NCI-H1105 treated with DMSO at 0.1 percent for 48 hours (cell line): ENCODE data around the gene TEC.

Experiments used
- DNase-seq: peaks from one replicate; lab custom pipeline; 2025; lab: John Stamatoyannopoulos, UW

Gene TEC

DNA sequence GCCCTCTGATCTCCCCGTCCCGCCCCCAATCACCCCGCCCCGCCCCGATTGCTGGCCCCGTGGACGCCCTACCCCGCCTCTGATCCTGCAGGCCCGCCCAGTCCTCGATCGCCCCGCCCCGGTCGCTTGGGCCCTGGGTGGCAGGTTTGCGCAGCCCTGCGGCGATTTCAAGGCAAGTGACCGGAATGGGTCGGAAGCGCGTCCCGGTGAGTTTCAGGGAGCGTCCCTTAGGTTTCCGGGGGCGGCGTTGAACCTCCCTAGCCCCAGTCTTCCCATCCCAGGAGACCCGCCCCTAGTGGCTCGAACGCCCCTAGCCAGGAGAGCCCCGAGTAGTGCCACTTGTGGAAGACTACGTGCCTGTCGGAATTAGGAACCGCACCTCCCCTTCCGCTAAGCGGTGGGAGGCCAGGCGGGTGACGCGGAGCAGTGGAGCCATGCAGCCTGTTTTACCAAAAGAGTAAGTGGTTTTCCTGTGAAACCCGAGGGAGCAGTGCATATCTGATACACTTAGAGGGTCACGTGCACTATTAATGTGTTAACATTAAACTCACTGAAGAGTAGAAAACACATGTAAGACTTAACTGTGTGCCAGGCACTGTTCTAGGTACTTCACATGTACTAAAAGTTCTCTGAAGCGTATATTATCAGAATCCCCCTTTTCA, 354 bp upstream of the TEC start:
- DNase-seq: no peak

DNA sequence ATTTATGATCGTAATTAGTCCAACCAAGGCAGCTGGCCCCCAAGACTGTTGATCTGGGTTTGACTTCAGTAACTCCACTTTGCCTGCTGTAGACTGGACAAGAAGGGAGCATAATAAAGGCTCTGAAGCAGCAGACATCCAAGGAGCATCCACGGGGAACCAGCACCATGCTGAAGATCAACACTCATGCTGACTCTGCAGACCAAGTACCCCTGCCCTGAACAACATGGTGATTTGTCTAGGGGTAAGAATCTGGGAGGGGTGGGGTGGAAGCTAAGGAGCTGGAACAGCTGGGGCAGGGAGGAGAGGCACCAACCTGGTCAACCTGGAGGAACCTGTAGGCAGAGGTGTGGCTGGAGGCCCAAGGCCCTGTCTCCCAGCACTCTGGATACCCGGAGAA, 2.1 kb downstream of the TEC start:
- no peak for DNase-seq

DNA sequence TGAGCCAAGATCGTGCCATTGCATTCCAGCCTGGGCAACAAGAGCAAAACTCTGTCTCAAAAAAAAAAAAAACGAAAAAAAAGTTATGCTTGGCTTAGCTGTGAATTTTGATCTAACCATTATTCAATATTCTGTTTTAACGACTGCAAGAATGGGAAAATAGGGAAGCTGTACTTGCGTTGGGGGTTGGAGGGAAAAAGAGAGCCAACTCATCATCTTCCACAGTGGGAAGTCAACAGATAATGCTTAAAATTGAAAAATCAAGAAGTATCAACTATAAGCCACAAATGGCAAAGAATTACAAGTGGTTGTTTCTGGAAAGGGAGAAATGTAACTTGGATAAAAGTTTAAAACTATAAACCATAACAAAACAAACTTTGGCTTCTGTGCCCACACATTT, 2.9 kb downstream of the TEC start:
- DNase-seq: no peak

DNA sequence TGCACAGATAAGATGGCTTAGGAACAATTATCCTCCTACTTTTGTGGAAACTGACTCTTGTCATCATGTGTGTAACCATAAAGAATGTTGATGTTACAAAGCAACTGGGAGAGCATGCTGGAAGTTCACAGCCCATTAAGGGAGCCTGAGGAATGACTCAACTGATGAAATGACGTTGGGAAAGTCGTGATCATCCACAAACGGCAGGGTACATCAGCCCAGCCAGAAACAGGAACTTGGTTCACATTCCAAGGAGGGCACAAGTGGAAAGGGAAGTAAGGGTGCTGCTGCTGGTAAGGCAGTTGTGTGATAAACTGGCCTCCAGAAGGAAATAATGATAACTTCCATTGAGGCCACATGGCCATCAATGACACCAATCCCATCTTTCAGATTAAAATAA, 6.7 kb downstream of the TEC start:
- DNase-seq: no peak

DNA sequence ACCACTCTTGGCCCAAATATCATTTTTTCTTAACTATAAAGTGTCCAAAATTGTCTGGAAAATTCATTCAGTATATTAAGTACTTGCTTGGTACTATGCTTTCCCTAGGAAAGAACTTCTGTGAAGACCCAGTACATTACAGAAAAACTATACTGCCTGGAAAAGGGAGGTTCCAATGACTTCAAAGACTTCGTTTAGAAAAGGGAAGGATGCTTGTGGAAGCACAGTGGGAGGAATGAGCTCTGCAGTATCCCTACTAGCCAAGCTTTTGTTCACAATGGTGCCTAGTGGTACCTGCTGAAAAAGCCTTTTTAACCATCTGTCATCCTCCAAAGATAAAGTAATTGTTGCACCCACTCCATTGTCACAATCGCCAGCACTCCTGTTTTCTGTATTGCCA, 7.2 kb downstream of the TEC start:
- no peak for DNase-seq

DNA sequence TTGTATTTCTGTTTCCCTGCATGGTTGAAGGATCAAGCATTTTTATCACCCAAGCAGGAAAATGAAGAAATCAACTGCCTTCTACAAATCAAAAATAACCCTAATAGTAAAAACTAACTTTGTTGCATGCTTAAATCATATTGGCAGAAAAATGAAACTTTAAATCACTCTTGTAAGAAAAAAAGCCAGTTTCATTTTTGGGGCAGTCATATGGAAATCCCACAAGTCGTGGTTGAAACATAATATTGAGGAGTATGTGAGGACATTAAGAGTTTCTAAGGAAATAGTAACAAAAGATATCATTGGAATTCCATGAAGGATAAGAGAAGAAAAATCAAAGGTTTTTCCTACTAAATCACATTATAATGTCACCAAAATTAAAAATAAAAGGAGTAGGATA, 8.4 kb downstream of the TEC start:
- no peak for DNase-seq

DNA sequence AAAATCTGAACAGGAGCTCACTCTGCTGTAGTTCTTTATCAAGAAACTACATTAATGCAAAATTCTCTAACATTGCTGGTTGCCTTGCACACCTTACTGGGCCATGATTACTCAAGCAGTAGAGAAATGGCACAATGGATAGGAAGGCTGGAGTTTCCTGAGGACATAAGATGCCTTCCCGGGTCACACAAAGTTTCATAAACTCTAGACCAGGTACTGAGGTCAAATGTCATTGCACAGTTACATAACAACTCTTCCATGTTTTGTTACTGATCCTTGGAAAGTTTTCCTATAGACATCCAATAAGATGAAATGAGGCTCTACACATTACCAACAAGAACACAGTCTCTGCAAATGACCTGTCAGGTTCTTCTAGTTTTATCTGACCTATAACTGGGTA, 9.9 kb downstream of the TEC start:
- no peak for DNase-seq

DNA sequence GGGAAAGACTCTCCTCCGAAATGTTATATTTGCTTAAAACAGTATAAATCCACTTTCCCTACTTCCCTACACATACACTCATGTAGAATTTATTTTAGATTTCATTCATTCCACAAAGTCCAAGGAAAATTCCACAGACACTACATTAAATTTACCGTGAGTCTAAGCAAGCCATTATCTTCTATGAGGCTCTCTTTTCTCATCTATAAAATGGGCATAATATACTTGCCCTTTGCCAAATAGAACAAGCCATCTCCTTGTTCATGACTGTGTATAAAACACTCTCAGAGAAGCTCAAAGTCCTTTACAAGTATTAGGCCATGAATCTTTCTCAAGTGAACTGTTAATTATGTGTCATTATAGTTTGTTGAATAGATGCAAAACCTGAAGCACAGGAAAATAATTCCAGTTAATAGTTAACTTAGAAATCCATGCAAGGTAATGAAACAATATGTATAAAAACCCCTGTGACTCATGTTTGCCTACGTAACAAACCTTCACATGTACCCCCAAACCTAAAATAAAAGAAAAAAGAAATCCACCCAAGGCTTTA, 10.7 kb downstream of the TEC start:
- no peak for DNase-seq

DNA sequence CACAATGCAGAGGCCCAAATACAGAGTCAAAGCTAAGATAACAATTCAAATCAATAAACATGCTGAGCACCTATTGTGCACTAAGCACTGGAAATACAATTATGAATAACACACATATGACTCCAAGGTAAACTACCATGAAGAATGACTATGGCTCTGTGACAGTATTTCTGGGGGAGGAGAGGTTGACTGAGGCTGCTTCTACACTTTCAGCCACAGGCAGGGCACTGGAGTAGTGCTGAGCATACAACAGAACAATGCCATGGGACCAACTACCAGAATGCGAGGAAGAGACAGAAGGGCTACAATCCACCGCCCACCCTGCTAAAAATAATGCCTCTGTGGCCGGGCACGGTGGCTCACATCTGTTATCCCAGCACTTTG, 13.7 kb downstream of the TEC start:
- DNase-seq: no peak

DNA sequence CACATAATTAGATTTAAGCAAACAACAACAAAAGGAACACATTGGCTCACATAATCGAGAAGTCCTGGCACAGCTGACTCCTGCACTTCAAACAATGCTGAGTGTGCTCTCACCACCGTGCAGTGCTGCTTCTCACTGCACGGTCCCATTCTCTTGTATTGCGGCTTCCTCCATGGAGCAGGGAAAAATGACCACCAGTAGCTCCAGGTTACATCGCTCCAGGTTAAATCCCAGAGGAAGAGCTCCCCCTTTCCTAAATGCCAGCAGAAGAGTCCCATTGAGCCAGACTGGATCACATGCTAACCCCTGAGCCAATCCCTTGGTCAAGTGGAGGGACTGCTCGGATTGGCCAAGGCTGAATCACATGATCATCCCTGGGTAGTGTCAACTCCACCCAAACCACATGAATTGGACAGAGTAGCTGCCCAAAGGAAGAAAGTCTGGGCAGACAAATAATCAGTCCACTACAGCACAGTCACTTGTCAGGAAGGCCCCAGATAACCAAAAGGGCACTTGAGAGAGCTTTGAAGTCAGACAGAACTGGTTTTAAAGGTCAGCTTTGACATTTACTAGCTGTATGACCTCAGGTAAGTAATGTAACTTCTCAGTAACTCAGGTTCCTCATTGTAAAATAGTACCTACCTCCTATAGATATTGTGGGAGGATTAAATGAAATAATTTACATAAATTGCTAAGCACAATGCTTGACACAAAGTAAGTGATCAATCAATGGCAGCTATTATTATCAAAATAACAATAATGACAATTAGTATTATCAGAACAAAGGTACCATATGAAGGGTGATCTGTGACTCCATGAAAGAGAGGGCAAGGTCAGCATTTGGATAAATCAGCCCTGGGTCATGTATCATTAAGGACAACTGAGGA, 14.3 kb downstream of the TEC start:
- DNase-seq: no peak

DNA sequence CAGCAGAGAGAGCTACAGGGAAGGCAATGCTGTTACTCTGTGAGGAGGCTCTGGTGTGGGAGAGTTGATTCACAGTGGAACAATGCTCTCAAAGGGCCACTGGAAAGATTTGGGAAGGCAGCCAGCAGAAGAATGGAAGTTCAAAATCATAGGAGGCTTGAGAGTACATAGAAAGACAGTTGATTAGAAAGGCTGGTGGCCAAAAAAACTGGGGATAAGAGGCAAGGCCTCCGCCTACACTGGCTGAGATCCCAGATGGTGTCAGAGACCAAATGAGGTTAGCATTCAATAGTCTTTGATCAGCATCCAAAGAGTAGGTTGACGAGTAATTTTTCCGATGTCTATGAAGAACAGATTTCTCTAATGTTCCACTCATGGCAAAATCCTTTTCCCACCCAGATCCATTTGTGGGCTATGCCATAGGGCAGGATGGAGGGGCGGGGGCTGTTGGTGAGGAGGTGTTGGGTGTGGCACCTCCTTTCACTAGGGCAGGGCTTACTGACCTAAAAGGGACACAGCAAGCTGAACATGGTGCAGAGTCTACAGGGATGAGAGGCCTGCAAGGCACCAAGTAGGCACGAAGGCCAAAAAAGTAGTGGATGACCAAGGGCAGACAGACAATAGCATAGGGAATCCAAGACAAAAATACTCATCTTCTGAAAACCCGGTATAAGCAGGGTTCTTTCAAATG, 15.1 kb downstream of the TEC start:
- DNase-seq: peak; percentile 89

DNA sequence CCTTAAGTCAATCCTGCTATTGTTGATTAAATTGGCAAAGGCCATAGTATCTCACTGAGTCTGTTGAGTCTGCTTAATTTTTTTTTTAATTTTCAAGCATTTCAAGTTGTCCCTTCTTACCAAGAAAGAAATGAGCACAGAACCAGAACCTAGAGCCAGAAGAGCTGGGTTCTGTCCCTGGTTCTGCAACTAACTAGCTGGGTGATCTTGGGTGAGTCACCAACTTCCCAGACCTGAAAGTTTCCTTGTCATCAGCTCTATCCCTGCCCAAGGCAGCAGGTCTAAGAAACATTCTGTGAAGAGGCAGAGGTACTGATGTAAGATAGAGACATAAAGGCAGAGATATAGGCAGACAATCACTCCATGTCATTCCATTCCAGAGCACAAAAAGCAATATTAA, 17.3 kb downstream of the TEC start:
- no peak for DNase-seq

DNA sequence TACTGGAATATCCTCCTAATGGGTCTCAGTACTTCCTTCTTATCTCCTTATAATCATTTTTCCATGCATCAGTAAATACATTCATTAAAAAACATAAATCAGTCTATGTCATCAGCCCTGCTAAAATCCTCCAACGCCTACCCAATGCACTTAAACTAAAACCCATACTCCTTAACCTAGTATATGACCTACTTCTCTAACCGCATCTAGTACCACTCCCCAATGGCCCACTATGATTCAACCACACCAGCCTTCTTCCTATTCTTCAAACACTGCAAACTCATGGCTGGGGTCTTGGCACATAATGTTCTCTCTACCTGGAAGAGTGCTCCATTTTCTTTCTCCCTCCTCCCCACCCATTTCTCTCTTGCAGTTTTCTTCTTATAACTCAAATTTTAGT, 18.7 kb downstream of the TEC start:
- DNase-seq: no peak

DNA sequence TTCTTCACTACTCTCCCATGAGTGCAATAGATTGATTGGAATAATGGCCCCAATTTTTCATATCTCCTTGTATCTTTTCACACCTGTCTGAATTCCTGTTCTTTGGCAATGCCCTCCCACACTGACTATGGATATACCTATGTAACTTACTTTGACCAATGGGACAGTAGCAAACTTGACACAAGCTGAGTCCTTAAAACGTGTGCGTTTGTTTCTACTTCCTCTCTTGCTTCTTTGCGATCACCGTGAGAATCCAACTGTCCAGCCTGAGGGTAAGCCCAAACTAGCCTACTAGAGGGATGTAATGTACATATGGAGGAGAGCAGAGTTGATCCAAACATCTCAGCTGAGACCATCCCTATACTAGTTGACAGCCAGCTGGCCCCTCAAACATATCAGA, 19.3 kb downstream of the TEC start:
- DNase-seq: no peak

DNA sequence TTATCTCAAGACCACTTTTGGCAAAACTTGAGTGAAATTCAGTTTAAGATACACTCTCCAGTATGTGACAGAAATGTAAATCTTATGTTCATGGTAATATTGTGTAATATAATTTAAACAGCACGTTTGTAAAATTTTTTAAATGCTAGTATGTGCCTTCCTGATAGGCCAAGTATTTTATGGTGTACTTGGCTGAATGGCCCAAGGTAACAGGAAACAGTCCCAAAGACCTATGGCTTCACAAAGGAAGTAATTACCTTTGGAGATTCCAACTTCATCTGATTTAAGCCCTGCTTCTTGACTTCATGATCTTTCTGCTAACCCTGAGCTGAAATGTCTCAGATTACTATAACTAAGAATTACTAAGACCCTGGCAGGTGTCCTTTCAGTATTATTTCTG, 20.3 kb downstream of the TEC start:
- DNase-seq: no peak

DNA sequence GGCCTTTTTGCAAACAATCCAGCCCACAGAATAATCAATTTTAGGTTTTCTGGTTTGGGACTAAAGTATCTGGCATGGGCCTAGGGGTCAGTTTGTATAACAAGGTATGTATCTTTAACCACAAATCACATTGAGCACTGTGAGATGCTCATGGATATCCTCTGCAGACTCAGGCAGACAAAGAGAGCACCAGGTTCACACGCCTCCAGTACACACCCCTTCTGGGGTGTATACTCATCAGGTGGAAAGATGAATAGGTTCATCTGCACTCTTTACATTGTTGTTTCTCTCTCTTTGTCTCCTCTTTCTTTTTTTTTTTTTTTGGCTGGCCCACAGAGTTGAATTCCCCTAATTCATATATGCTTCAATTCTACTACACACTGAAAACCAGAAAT, 21.1 kb downstream of the TEC start:
- DNase-seq: no peak

DNA sequence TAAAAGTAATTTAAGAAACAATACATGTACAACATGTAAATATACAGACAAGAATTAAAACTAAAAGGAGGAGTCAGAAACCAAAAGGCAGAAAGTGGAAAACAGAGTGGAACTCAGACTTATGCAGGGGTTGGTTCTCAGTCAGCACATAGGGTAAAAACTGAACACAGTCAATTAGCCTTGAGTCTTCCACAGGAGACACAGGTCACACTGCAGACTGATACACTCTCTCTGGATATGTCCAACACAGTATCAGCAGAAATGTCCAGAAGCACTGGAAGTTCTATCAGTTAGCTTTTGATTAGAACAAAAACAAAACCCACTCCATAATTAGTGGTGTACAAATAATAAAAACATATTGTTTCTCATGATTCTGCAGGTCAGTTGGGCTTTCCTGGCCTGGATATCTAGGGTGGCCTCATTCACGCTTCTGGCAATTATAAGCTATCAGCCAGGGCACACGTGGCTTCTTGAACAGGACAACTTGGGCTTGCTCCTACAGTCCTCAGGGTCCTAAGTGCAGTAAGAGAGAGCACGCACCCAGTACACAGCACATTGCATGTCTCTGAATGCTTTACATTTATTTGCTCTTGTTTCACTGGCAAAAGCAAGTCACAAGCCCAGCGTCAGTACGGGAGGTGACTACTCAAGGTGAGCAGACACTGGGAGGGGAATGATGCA, 21.6 kb downstream of the TEC start:
- no peak for DNase-seq

DNA sequence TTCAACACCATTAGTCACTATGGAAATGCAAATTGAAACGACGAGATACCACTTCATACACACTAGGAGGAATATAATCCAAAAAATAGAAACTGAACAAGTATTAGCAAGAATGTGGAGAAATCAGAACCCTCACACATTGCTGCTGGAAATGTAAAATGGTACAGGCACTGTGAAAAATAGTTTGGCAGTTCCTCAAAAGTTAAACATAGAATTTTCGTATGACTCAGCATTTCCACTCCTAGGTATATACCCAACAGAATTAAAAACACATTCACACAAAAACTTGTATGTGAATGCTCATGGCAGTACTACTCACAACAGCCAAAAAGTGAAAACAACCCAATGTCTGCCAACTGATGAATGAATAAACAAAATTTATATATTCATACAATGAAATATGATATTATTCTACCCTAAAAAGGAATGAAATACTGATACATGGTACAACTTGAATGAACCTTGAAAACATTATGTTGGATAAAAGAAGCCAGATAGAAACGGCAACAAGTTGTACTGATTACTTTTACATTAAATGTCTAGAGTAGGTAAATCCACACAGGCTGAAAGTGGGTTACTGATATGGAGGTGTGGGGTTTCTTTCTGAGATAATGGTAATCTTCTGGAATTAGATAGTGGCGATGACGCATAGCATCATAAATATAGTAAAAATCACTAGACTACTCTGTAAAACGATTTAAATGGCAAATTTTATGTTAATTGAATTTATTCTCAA, 22.3 kb downstream of the TEC start:
- DNase-seq: no peak

DNA sequence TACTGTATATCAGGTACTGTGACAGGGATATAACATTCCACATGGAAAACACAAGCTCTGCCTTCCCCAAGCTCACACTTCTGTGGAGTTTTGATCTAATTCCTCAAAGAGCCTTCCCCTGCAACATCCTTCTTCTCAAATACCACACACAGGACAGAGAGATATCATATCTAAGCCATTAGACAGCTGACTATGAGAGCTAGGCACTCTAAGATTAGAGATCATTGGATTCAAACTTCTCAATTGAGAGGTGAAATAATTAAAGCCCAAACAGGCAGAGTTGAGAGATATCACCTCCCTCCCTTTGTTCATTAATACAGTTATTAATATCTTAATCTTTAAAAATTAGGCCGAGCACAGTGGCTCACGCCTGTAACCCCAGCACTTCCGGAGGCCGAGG, 25.0 kb downstream of the TEC start:
- DNase-seq: no peak

DNA sequence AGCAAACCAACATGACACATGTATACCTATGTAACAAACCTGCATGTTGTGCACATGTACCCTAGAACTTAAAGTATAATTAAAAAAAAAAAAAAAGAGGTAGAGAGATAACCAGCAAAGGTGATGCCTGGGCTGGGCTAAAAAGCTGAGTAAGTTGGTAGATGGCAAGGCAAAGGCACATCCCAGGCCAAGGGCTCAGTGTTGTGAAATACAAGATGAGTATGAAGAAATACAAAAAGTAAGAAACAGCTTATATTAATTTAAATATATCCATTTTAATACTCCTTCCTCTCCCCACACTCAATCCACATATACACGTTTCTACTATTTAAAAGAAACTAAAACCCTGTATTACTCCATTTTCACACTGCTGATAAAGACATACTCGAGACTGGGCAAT, 25.8 kb downstream of the TEC start:
- no peak for DNase-seq

DNA sequence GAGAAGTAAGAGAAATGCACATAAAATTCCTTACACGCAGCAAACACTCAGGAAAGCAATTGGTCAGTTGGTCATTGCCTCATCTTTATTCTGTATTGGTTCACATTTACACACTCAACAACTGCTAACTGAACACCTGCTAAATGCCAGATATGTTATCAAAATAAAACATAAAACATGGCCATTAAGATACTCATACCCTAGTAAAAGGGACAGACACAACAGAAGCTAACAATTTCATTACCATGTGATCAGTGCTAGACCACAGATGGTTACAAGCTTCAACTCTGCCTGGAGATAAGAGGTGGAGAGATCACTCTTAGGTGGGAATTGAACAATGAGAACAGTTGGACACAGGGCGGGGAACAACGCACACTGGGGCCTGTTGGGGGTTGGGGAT, 26.2 kb downstream of the TEC start:
- DNase-seq: no peak
